PC-3 (cell line): Measurements from ENCODE around the gene CCDC167. TPM values are rescaled to one million over a fixed set of nuclear protein-coding genes. Genes with fewer than 3 reads are reported as not detected.

ENCODE experiments used
- ATAC-seq: fragments of 200-7000 bp; cut with Tn5 transposase; 2 replicates; pipeline ENCODE4 v1.9.1; 2020; ENCODE audit warnings: mild to moderate bottlenecking, moderate library complexity
- BruUV-seq: library from RNA; stranded (reverse); fragments of 400-500 nt; replicated peaks from 2 replicates; lab custom pipeline; 2021; lab: Mats Ljungman, UMichigan
- CTCF ChIA-PET: fragments of 300-600 bp; sonication (Branson Sonifier 250); formaldehyde crosslinking; loops from one replicate; lab custom pipeline; 2022; ENCODE audit warnings: antibody characterized with exemption; lab: Charles Lee
- POLR2A ChIA-PET: fragments of 300-600 bp; sonication (Branson Sonifier 250); formaldehyde crosslinking; loops from one replicate; lab custom pipeline; 2022; ENCODE audit warnings: antibody characterized with exemption; ENCODE audit not compliant: unreplicated experiment; lab: Charles Lee
- DNase-seq: peaks from one replicate; pipeline ENCODE4 v3.0.0-alpha.2; 2015
- H2AFZ ChIP-seq: fragments of 300-600 bp; sonication (generic); 2 replicates; pipeline ENCODE4 v1.6.0; 2016; ENCODE audit warnings: antibody characterized with exemption, low read length
- H3F3A ChIP-seq: fragments of 300-600 bp; sonication (generic); one replicate; pipeline ENCODE4 v1.6.0; 2017; ENCODE audit warnings: antibody characterized with exemption, low read length, control low read depth, mild to moderate bottlenecking; ENCODE audit not compliant: unreplicated experiment
- H3K27ac ChIP-seq: fragments of 300-600 bp; sonication (generic); 2 replicates; pipeline ENCODE4 v1.5.1; 2016; ENCODE audit warnings: mild to moderate bottlenecking, low read length
- H3K27me3 ChIP-seq: fragments of 300-600 bp; sonication (generic); 2 replicates; pipeline ENCODE4 v1.6.1; 2016; ENCODE audit warnings: low read length, mixed read lengths
- H3K36me3 ChIP-seq: fragments of 300-600 bp; sonication (generic); 2 replicates; pipeline ENCODE4 v1.6.1; 2016; ENCODE audit warnings: low read depth, mixed run types, low read length, mixed read lengths
- H3K4me1 ChIP-seq: fragments of 300-600 bp; sonication (generic); 2 replicates; pipeline ENCODE4 v1.5.1; 2016; ENCODE audit warnings: low read length; ENCODE audit not compliant: insufficient read depth
- H3K4me2 ChIP-seq: fragments of 300-600 bp; sonication (generic); 2 replicates; pipeline ENCODE4 v1.6.0; 2016; ENCODE audit warnings: low read length
- H3K4me3 ChIP-seq: fragments of 300-600 bp; sonication (generic); 2 replicates; pipeline ENCODE4 v1.5.1; 2016; ENCODE audit warnings: mild to moderate bottlenecking, low read length, mixed read lengths
- H3K79me2 ChIP-seq: fragments of 300-600 bp; sonication (generic); 2 replicates; pipeline ENCODE4 v1.6.1; 2017; ENCODE audit warnings: low read length, mixed read lengths
- H3K9ac ChIP-seq: fragments of 300-600 bp; sonication (generic); 2 replicates; pipeline ENCODE4 v1.6.0; 2016; ENCODE audit warnings: mild to moderate bottlenecking, low read length
- H3K9me2 ChIP-seq: fragments of 300-600 bp; sonication (generic); replicated peaks from 2 replicates; pipeline ENCODE4 v1.6.1; 2016; ENCODE audit warnings: mixed run types, low read length, mixed read lengths
- H3K9me3 ChIP-seq: fragments of 300-600 bp; sonication (generic); 2 replicates; pipeline ENCODE4 v1.6.1; 2016; ENCODE audit warnings: low read length, mixed read lengths
- H4K20me1 ChIP-seq: fragments of 300-600 bp; sonication (generic); 2 replicates; pipeline ENCODE4 v1.6.1; 2016; ENCODE audit warnings: low read length, mixed read lengths
- EZH2 ChIP-seq: fragments of 300-600 bp; sonication (generic); IDR thresholded peaks from one replicate; pipeline ENCODE4 v1.6.1; 2017; ENCODE audit warnings: antibody characterized with exemption, mild to moderate bottlenecking, low read length; ENCODE audit not compliant: unreplicated experiment
- EZH2phosphoT487 ChIP-seq: fragments of 300-600 bp; sonication (generic); IDR thresholded peaks from 2 replicates; pipeline ENCODE4 v1.6.1; 2018; ENCODE audit warnings: mild to moderate bottlenecking, antibody characterized with exemption, low read length, borderline replicate concordance
- intact Hi-C: fragments of 100-400 bp; cut with micrococcal nuclease; formaldehyde crosslinking; loops from 2 replicates; pipeline ENCODE4 v1.9.0; 2023
- total RNA-seq: library from RNA; depleted of rRNA; stranded (reverse); fragments of >200 nt; gene quantifications from 2 replicates; pipeline ENCODE4 v1.2.3, GENCODE V29; 2014
- TF ChIP-seq, protein P1 (sequence below): fragments of 300-600 bp; sonication (generic); conservative IDR thresholded peaks from 2 replicates; pipeline ENCODE4 v1.5.1; 2017; ENCODE audit warnings: antibody characterized with exemption, low read depth, mild to moderate bottlenecking, low read length

CCDC167 gene
- total RNA-seq, 1 experiment from 2014 or later: 56.9 TPM

DNA sequence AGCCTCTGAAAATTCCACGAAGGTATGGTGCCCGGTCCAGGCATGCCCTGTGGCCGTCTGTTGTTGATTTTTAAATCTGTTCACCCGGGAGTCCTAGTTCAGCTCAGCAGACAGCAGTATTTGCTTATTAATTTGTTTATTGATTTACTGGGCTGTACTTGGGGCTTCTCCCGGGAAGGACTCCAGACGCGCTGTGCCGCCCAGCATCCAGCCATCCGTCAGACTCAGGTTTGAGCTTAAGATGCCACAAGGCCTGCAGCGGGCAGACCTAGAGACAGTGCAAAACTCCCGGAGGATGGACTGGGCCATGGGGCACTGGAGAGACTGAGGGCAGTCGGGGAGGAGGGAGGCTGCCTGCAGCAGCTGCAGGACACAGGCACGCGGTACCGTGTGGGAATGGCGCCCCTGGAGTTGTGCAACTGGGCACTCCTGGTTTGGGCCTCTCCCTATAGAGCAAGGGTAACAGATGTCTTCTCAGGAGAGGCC is 17.3 kb upstream of the CCDC167 start:
- no peaks in the 10 kb centered on the region for H4K20me1 ChIP-seq
- no peaks in the 10 kb centered on the region for H3K9me2 ChIP-seq
- no peaks in the 10 kb centered on the region for H3K9me3 ChIP-seq
- no peak overlapping the region for H3K4me3 ChIP-seq
- no peaks in the 10 kb centered on the region for H3K27me3 ChIP-seq
- no peak for TF ChIP-seq EZH2phosphoT487
- no peak overlapping the region for H3K9ac ChIP-seq
- no peaks in the 10 kb centered on the region for H3K36me3 ChIP-seq
- H3F3A ChIP-seq: no peaks in the 10 kb centered on the region
- H3K79me2 ChIP-seq: no peaks in the 10 kb centered on the region
- DNase-seq (no peak), ATAC-seq (no peak)
- no peak overlapping the region for H3K27ac ChIP-seq
- no peak overlapping the region for H3K4me2 ChIP-seq
- ChIA-PET CTCF (no interaction called here), POLR2A (no interaction called here)
- BruUV-seq: no TSS peak
- H3K4me1 ChIP-seq: peaks cover 23% of the 10 kb centered on the region
- intact Hi-C loops: no loop called here
- no peak overlapping the region for H2AFZ ChIP-seq

DNA sequence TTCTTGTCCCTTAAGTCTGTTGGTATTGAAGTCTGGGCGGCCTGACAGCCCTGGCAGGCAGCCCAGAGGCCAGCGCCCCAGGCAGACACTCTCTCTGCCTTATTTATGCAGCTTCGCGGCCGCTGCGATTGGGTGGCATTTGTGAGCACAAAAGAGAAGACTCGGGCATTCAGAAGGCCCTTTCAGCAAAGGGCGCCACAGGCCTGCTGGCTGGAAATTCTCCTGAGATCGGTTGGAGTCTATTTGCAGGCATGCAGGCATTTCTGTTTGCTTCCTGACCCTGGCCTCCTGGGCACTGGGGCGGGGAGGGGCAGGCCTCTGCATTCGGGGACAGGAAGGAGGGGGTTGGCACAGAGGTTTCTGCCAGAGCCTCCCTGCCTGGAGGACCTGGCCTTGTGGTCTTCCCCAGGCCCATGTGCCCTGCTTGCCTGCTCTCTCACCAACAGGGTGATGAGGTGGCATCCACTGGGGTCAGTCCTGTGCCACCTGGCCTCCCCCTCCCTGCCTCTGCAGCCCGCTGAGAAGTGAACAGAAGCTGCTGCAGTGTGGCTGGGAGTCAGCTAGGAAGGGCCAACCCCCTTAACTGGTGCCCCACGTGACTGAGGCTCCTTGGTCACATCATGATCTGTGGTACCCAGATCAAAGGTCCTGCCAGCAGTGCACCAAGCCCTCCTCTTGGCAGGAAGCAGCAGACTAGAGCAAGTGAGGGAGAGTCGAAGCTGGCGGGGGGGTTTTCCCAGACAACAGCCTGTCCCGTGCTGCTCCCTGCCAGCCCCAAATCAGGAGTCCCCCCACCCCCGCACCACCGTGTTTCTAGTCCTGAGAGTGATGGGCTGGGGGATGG is 16.6 kb upstream of the CCDC167 start:
- intact Hi-C loops: no loop called here
- no peak for TF ChIP-seq EZH2
- no peak for TF ChIP-seq EZH2phosphoT487
- TF ChIP-seq, protein P1, sequence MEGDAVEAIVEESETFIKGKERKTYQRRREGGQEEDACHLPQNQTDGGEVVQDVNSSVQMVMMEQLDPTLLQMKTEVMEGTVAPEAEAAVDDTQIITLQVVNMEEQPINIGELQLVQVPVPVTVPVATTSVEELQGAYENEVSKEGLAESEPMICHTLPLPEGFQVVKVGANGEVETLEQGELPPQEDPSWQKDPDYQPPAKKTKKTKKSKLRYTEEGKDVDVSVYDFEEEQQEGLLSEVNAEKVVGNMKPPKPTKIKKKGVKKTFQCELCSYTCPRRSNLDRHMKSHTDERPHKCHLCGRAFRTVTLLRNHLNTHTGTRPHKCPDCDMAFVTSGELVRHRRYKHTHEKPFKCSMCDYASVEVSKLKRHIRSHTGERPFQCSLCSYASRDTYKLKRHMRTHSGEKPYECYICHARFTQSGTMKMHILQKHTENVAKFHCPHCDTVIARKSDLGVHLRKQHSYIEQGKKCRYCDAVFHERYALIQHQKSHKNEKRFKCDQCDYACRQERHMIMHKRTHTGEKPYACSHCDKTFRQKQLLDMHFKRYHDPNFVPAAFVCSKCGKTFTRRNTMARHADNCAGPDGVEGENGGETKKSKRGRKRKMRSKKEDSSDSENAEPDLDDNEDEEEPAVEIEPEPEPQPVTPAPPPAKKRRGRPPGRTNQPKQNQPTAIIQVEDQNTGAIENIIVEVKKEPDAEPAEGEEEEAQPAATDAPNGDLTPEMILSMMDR: no peak
- H3K4me3 ChIP-seq: no peak overlapping the region
- H3K9me2 ChIP-seq: no peaks in the 10 kb centered on the region
- DNase-seq (peak; percentile 82), ATAC-seq (peak; percentile 47)
- H3K36me3 ChIP-seq: no peaks in the 10 kb centered on the region
- BruUV-seq: no TSS peak
- peak overlapping the region; percentile 45 for H3K4me2 ChIP-seq
- no peak overlapping the region for H3K27ac ChIP-seq
- no peaks in the 10 kb centered on the region for H4K20me1 ChIP-seq
- peak overlapping the region; percentile 77 for H2AFZ ChIP-seq
- no peaks in the 10 kb centered on the region for H3K79me2 ChIP-seq
- no peak overlapping the region for H3K9ac ChIP-seq
- H3K9me3 ChIP-seq: no peaks in the 10 kb centered on the region
- no peaks in the 10 kb centered on the region for H3K27me3 ChIP-seq
- no peaks in the 10 kb centered on the region for H3F3A ChIP-seq
- ChIA-PET CTCF (interaction anchor here (0.6 kb wide), 1 partner anchor 28 kb away, joined by 5 read pairs; no protein-coding TSS in a partner anchor), POLR2A (interaction anchor here (0.8 kb wide), 1 partner anchor 16 kb away, joined by 3 read pairs; no protein-coding TSS in a partner anchor)
- peaks cover 23% of the 10 kb centered on the region for H3K4me1 ChIP-seq

DNA sequence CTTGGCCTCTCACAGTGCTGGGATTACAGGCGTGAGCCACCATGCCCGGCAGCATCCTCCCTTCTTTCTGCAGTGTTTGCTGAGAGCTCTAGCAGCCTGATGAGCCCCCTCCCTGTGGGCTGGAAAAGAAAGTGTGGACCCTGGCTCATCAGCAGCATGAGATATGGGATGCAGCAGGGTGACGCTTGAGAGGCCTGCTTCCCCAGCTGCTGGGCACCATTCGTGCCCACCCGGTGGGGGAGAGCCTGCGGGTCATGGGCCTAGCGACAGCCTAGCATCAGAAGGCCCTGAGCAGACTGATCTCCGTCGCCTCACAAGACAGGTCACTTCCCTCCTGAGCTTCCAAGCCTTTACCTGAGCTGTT is 16.0 kb upstream of the CCDC167 start:
- Histone ChIP-seq H3K9ac (no peak overlapping the region), H3K27me3 (no peaks in the 10 kb centered on the region), H3K36me3 (no peaks in the 10 kb centered on the region), H3K4me3 (no peak overlapping the region), H3F3A (no peaks in the 10 kb centered on the region), H3K79me2 (no peaks in the 10 kb centered on the region), H3K27ac (no peak overlapping the region), H2AFZ (peak overlapping the region; percentile 77), H3K9me3 (no peaks in the 10 kb centered on the region), H3K4me2 (peak overlapping the region; percentile 45), H3K4me1 (peaks cover 23% of the 10 kb centered on the region), H3K9me2 (no peaks in the 10 kb centered on the region), H4K20me1 (no peaks in the 10 kb centered on the region)
- ATAC-seq (no peak), DNase-seq (no peak)
- ChIA-PET POLR2A (interaction anchor here (0.8 kb wide), 1 partner anchor 15 kb away, joined by 3 read pairs; no protein-coding TSS in a partner anchor), CTCF (interaction anchor here (0.6 kb wide), 1 partner anchor 28 kb away, joined by 5 read pairs; no protein-coding TSS in a partner anchor)
- TF ChIP-seq EZH2phosphoT487: no peak
- no peak for TF ChIP-seq EZH2
- TF ChIP-seq, protein P1: no peak
- no TSS peak for BruUV-seq
- intact Hi-C loops: no loop called here
